Stimulated activated CD8-positive, alpha-beta memory T cell treated with anti-CD3 and anti-CD28 coated beads, Interleukin-15, amount 100 ng/mL, for 24 hours (primary cell): Measurements from ENCODE around the gene VKORC1.

ENCODE experiments used
- DNase-seq: peaks from one replicate; pipeline ENCODE4 v3.0.0-alpha.2; 2020; ENCODE audit warnings: low read depth

Gene VKORC1

DNA sequence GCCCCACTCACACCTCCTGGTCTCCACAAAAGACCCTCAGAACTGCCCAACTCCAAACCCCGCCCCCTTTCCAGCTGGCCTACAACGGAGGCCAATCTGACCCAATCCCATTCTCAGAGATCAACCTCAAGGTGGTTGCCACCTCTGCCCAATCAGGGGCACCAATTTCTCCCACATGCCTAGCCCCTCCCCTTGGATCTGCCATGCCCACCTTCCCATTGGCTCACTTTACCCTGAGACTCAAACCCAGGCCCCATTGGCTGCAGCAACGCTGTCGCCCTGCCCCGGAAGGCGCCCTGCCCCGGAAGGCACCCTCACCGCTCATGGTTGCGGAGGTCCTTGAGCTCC lies 31.1 kb downstream of the VKORC1 start:
- no peak for DNase-seq

DNA sequence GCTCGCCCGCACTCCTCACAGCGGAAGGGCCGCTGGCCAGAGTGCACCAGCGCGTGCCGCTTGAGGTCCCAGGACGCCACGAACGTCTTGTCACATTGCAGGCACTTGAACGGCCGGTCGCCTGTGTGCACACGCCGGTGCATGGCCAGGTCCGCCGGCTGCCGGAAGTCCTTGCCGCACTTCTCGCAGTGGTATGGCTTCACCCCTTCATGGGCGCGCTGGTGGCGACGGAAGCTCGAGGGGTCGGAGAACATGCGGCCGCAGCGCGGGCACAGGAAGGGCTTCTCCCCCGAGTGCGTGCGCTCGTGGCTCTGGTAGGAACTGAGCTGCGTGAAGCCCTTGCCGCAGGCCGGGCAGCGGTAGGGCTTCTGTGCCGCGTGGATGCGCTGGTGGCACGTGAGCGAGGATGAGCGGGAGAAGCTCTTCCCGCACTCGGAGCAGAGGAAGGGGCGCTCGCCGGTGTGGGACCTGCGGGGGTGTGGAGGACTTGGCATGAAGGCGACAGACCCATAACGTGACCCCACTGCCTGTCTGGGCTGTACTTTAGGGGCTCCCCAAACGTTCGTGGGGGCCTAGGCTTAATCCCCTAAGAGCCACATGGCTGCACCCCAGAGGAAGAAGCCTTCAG lies 32.7 kb downstream of the VKORC1 start:
- DNase-seq, result no peak

DNA sequence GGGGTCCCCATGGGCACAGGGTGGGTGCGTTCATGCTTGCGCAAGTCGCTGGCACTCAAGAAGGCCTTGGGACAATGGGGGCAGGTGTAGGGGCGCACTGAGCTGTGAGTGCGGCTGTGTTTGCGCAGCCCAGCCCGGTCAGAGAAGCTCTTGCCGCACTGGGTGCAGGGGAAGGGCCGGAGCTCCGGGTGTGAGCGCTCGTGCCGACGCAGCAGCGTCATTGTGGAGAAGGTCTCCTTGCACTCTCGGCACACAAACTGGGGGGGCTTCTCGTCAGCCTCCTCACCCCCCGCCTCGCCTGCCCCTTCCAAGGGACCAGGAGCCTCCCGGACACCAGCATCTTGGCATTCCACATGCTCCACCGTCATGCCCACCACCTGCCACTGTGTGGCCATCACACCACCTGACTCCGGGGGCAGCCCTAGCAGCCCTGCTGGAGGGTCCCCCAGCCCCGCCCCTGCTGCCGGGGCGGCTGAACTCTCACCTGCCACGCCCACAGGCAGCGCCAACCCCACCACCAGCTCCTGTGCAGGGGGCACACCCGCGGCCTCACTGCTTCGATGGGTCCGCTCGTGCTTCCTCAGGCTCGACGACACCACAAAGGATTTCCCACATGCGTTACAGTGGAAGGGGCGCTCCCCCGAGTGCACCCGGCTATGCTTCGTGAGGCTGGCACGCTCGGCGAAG lies 33.3 kb downstream of the VKORC1 start:
- no peak for DNase-seq

DNA sequence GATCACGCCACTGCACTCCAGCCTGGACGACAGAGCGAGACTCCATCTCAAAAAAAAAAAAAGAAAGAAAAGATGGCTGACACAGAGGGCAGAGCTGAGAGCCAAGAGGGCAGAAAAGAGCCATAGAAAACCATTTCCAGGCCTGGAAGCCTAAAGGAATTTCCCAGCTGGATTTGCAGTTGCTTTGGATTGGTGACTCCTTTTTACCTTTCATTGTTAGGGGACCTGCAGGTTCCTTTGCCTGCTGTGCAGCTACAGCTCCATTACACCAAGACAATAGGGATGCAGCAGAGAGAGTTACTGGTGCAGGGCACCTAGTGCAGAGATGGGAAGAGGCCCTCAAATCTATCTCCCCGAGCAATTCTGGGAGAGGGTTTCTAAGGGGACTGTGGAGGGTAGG lies 39.0 kb downstream of the VKORC1 start:
- DNase-seq, result no peak

DNA sequence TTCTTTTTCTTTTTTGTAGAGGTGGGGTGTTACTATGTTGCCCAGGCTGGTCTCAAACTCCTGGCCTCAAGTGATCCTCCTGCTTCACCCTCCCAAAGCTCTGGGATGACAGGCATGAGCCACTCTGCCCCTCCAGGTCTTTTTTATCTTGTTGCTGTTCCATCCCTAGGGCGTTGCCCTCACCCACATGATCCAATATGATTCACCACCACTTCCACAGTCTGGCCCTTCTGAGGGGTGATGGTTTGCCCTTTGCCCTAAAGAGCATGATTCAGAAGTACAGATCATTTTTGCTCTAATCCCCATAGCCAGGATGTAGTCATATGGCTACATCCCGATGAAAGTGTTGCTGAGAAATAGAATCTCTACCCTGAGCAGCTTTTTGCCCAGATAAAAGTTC lies 42.5 kb downstream of the VKORC1 start:
- DNase-seq, result no peak

DNA sequence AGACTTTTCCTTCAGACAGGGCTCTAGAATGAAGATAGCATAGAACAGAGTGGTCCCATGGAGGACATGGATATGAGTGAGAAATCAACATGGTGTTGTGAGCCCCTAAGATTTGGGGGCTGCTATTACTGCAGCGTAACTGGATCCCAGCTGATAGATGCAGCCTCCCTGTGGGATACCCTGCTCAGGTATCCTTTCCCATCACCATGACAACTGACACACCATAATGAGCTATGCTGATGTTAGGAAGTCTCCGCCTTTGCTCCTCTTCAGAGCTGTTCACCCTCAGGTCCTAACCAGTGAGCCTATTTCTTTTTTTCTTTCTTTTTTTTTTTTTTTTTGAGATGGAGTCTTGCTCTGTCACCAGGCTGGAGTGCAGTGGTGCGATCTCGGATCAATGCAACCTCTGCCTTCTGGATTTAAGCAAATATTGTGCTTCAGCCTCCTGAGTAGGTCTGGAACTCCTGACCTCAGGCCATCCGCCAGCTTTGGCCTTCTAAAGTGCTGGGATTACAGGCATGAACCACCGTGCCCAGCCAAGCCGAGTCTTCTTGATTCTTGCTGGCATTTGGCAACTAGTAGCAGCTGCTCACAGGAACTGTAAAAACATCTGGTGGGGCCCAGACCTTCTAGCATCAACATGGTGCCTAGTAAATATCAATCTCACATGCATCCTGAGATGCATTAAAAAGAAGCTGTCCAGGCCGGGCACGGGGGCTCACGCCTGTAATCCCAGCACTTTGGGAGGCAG lies 44.1 kb downstream of the VKORC1 start:
- no peak for DNase-seq

DNA sequence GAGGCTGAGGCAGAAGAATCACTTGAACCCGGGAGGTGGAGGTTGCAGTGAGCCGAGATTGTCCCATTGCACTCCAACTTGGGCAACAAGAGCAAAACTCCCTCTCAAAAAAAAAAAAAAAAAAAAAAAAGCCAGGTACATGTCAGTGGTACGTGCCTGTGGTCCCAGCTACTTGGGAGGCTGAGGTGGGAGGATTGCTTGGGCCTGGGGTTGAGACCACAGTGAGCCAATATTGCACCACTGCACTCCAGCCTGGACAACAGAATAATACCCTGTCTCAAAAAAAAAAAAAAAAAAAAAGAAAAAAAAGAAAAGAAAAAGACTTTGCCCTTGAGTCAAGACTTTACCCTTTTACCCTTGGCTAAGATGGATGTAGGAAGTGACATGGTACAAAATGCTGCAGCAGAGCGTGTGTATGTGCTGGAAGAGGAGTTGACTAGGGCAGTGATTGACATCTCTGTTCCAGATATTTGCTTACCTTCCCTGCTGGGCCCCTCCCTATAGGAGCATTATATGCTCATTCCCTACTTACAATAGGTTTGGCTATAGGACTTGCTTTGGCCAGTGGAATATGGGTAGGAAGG lies 50.6 kb downstream of the VKORC1 start:
- no peak for DNase-seq

DNA sequence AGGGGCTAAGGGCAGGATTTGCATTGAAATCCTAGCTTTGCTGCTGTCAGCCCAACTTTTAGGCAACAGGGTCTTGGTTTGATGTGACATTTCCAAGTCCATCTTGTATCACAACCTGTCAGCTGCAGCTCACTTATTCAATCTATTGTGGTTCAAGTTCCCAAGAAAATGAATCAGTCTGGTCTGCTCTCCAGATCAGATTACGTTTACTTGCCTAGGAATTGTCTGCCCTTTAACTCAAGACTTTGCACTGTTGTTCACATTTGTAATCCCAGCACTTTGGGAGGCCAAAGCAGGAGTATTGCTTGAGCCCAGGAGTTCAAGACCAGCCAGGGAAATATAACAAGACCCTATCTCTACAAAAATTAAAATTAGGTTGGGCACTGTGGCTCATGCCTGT lies 51.2 kb downstream of the VKORC1 start:
- no peak for DNase-seq

DNA sequence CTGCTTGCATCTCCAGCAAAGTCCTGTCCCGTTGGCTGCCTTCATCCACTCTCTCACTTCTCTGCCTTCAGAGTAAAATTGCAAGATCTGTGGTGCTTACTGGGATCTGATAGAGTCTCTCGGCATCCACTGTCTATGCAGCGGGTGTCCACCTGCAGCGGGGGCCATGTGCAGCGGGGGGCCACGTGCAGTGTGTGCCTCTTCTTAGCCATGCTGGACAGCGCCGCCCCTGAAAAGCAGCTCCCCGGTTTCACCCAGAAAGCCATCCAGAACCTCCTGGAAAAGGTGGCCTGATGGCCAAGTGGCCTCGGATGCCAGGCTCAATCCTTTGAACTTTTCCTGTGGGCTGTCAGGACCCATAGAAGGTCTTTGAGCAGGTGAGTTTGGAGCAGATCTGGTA lies 51.7 kb downstream of the VKORC1 start:
- DNase-seq, result no peak
